Adrenal gland (tissue), 12 donors: ENCODE results near the gene FRAT1. TPM values are rescaled to one million over a fixed set of nuclear protein-coding genes. Genes with fewer than 3 reads are reported as not detected.

Source experiments
- DNase-seq, 7 donors: peaks; one replicate each; pipeline ENCODE4 v3.0.0-alpha.2; 2019 to 2020
- H3K27ac ChIP-seq, 5 donors: fragments of 200-600 bp; sonication (generic) in 4 of 5; 1 replicate in 3 of 5; 2 replicates in 2 of 5; pipeline versions ENCODE4 v1.5.1 to v1.8.0; 2016 to 2020; ENCODE audit warnings: mild to moderate bottlenecking in 1 of 5
- H3K27me3 ChIP-seq: fragments of 200-600 bp; 2 replicates; pipeline ENCODE4 v1.8.0; 2021
- H3K36me3 ChIP-seq, 2 donors: fragments of 200-600 bp; replicated peaks in 1 of 2; 1 replicate in 1 of 2; 2 replicates in 1 of 2; pipeline versions ENCODE4 v1.5.1 to v1.8.0; 2018 to 2022
- H3K4me1 ChIP-seq, 2 donors: fragments of 200-600 bp; replicated peaks in 1 of 2; 1 replicate in 1 of 2; 2 replicates in 1 of 2; pipeline versions ENCODE4 v1.5.1 to v1.8.0; 2018 to 2021
- H3K4me3 ChIP-seq, 4 donors: fragments of 200-600 bp; sonication (generic) in 3 of 4; one replicate each; pipeline ENCODE4 v1.5.1; 2016 to 2018
- H3K9me3 ChIP-seq, 3 donors: fragments of 200-600 bp; sonication (generic) in 1 of 3; replicated peaks in 1 of 3; 1 replicate in 2 of 3; 2 replicates in 1 of 3; pipeline versions ENCODE4 v1.5.1 to v1.8.0; 2016 to 2021
- POLR2A ChIP-seq, 2 donors: fragments of 450-650 bp; IDR thresholded peaks; one replicate each; pipeline ENCODE4 v1.6.1; 2017; ENCODE audit warnings: antibody characterized with exemption in 2 of 2, mild to moderate bottlenecking in 2 of 2, moderate library complexity in 1 of 2
- WGBS, 4 donors: extraction: QIAGEN DNeasy Blood & Tissue Kit in 2 of 4; methylation state at CpG; one replicate each; pipeline versions ENCODE4 v1.1.5 to v1.1.7; 2013 to 2017; 5-methylcytosine and 5-hydroxymethylcytosine counted together
- intact Hi-C, 2 donors: fragments of 100-400 bp; cut with DNase I; formaldehyde crosslinking; loops; one replicate each; pipeline versions ENCODE4 v1.14.1 to v1.15.0; 2022 to 2023
- polyA plus RNA-seq, 3 donors: library from polyadenylated mRNA; stranded (reverse); fragments of 200-250 nt in 2 of 3; fragments of 350-450 nt in 1 of 3; fragmentation: Illumina TruSeq in 1 of 3; extraction: RNeasy Lipid Tissue Mini Kit (QIAGEN cat#74804) in 1 of 3; gene quantifications; one replicate each; pipeline ENCODE4 v1.2.3, GENCODE V29; 2013 to 2014
- total RNA-seq, 9 donors: library from RNA; depleted of rRNA in 4 of 9; stranded (reverse); fragments of >200 nt in 4 of 9; fragments of 120-200 nt in 1 of 9; fragmentation: NEBNext Ultra II Directional in 1 of 9; extraction: Animal tissue kit (Norgen Biotek cat#: 25700) in 1 of 9; gene quantifications; one replicate each; pipeline versions ENCODE4 v1.1.0 to v1.2.4, GENCODE V29; 2013 to 2023
- TF ChIP-seq, protein P1 (sequence below), 6 experiments: fragments of 450-650 bp in 4 of 6; fragments of 200-600 bp in 2 of 6; sonication (generic) in 1 of 6; IDR thresholded peaks; 1 replicate in 5 of 6; 2 replicates in 1 of 6; pipeline versions ENCODE4 v1.5.1 to v1.8.0; 2016 to 2021; ENCODE audit warnings: antibody characterized with exemption in 6 of 6, mild to moderate bottlenecking in 2 of 6, moderate library complexity in 1 of 6
- donor health status: healthy with polysubstance abuse.
- donor health status: Bipolar disorder and iron deficiency.
- donor health status: DM: yes; HTN: yes; CAD: no.
- donor health status: DM: no; HTN: no; CAD: no.
- donor health status: DM: no; HTN: no; CAD: no.
- donor health status: DM: yes; HTN: yes; CAD: no.

FRAT1 gene
- total and polyA plus RNA-seq, 12 donors, result 1.3 to 11.1 (median 6.7) TPM

DNA sequence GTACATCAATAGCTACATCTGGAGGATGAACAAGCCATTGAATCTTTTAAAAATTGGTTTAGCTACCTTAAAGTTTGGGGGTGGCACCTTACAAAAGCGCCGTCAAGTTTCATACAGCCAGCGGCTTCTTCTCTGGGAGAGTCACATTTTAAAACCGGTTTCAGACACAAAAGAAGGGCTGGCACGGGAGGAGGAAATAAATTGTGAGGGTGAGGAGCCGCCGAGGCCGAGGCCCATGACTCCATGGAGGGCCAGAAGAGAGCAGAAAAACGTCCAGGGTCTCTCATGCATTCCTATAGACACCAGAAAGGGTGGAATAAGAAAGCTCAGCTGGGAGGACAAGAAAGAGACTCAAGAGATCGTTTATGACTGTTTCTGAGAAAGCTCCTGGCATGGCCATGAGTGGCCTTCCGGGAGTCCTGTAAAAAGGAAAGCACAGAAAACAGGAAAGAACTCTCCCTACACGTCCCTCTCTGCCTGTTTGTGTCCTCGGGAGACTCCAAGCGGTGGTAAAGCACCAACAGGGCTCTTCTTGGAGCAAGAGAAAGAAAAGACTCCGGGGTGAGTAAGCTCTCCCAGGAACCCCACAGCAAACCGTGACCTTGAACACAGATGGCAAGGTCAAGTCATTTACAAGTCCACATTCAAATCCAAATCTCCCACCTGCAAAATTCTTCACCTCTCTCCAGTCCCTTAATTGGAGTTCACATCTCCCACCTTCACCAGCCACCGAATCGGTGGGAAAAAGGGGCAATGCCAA, 13.7 kb downstream of the FRAT1 start:
- H3K4me1 ChIP-seq, result peaks cover 15 to 24% of the 10 kb centered on the region in 2 donors
- peak overlapping the region; percentile 56 to 97 (median 93) for H3K27ac ChIP-seq
- DNase-seq, result peak; percentile 65 to 84 (median 78)
- peak overlapping the region in 3 of 4 donors; percentile 40 to 88 (median 65) for H3K4me3 ChIP-seq
- no peaks in the 10 kb centered on the region for H3K9me3 ChIP-seq
- H3K36me3 ChIP-seq, result no peaks in the 10 kb centered on the region
- TF ChIP-seq, protein P1, sequence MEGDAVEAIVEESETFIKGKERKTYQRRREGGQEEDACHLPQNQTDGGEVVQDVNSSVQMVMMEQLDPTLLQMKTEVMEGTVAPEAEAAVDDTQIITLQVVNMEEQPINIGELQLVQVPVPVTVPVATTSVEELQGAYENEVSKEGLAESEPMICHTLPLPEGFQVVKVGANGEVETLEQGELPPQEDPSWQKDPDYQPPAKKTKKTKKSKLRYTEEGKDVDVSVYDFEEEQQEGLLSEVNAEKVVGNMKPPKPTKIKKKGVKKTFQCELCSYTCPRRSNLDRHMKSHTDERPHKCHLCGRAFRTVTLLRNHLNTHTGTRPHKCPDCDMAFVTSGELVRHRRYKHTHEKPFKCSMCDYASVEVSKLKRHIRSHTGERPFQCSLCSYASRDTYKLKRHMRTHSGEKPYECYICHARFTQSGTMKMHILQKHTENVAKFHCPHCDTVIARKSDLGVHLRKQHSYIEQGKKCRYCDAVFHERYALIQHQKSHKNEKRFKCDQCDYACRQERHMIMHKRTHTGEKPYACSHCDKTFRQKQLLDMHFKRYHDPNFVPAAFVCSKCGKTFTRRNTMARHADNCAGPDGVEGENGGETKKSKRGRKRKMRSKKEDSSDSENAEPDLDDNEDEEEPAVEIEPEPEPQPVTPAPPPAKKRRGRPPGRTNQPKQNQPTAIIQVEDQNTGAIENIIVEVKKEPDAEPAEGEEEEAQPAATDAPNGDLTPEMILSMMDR (IDR thresholded peaks at IDR 0.05), result peak in 3 of 6 experiments; percentile 14 to 33 (median 18)
- peak in 1 of 2 donors; percentile 68 for TF ChIP-seq POLR2A (IDR thresholded peaks at IDR 0.05)
- no peaks in the 10 kb centered on the region for H3K27me3 ChIP-seq
- intact Hi-C loops, result loop anchor here in 1 of 2 donors (2.0 to 10.0 kb wide), 2 partner anchors 14 to 48 kb away; partner anchors contain the start of gene FRAT1
- WGBS, 4 donors, result 6 to 11% (median 7%) methylated on average over 18 of the region's 18 CpGs

DNA sequence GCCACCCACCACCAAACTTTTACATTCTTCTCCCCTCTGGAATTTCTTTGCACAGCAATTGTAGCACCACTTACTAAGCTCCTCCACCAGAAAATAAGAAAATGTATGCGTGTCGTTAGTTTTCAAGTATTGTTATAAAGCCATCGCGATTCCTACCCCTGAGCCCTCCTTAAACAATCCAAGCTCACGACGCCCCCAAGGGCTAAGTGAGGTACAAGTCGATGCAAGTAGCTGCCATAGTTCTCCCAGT, 14.2 kb downstream of the FRAT1 start:
- TF ChIP-seq, protein P1 (IDR thresholded peaks at IDR 0.05), result no peak
- TF ChIP-seq POLR2A (IDR thresholded peaks at IDR 0.05), result no peak
- H3K27ac ChIP-seq, result peak overlapping the region; percentile 56 to 97 (median 93)
- H3K4me3 ChIP-seq, result peak overlapping the region in 3 of 4 donors; percentile 40 to 88 (median 65)
- 0 to 2% (median 2%) methylated on average over 7 of the region's 7 CpGs for WGBS, 4 donors
- H3K36me3 ChIP-seq, result no peaks in the 10 kb centered on the region
- no peaks in the 10 kb centered on the region for H3K9me3 ChIP-seq
- intact Hi-C loops, result loop anchor here in 1 of 2 donors (2.0 to 10.0 kb wide), 2 partner anchors 14 to 48 kb away; partner anchors contain the start of gene FRAT1
- DNase-seq, result no peak
- H3K4me1 ChIP-seq, result peaks cover 15 to 24% of the 10 kb centered on the region in 2 donors
- no peaks in the 10 kb centered on the region for H3K27me3 ChIP-seq

DNA sequence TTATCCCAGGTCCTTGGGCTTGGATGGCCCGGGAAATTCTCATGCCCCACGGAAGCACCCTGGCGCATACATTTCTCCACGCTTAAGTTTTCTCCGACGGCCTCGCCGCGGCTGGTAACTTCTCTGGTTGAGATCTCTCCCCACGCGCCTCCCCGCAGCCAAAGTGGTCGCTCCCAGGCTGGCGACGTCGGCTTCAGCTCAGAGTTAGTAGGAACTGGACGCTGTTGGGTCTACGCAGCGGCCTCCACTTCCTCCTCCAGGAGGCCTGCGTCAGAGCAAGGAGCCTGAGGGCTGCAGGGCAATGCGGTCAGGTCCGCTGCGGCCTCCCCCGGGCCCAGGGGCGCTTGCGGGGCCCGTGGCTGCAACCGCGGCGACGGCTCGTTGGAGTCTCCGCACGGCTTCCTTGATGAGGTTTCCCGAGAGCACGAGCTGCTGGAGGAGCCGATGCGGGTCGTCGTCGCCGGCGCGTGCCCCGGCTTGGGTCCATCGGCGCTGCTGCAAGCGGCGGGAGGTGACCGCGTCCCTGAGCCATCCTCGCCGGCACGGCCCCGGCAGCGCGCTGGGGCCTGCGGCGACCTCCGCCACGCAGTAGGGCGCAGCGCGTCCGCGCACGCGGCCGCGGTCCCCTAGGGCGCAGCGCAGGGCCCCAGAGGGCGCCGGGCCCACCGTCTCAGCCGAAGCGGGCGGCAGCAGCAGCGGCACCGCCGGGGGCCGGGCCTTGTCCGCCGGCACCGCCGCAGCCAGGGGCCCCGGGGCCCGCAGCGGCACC, 14.7 kb downstream of the FRAT1 start:
- H3K4me1 ChIP-seq, result peaks cover 15 to 21% of the 10 kb centered on the region in 2 donors
- 0 to 1% (median 0%) methylated on average over 32 to 89 of the region's 89 CpGs for WGBS, 4 donors
- H3K4me3 ChIP-seq, result peak overlapping the region in 3 of 4 donors; percentile 65 to 88 (median 80)
- H3K36me3 ChIP-seq, result no peaks in the 10 kb centered on the region
- H3K27ac ChIP-seq, result peak overlapping the region; percentile 82 to 97 (median 93)
- DNase-seq, result peak; percentile 52 to 74 (median 60)
- intact Hi-C loops, result loop anchor here in 1 of 2 donors (2.0 to 10.0 kb wide), 2 partner anchors 15 to 49 kb away; partner anchors contain the start of gene FRAT1
- no peaks in the 10 kb centered on the region for H3K9me3 ChIP-seq
- H3K27me3 ChIP-seq, result no peaks in the 10 kb centered on the region
- TF ChIP-seq, protein P1 (IDR thresholded peaks at IDR 0.05), result no peak
- peak; percentile 23 to 58 for TF ChIP-seq POLR2A (IDR thresholded peaks at IDR 0.05)
